Stimulated activated CD4-positive, alpha-beta T cell treated with anti-CD3 and anti-CD28 coated beads, Interleukin-2, amount 100 ng/mL, for 24 hours (primary cell): Measurements from ENCODE around the gene OXCT2.
"Not testable (repeated sequence)": the region's sequence is repeated elsewhere in the genome, so short reads cannot be mapped to it uniquely, and the experiment has no call there.

Experiments
- DNase-seq, 2 donors: peaks; one replicate each; pipeline ENCODE4 v3.0.0-alpha.2; 2020

The OXCT2 gene

GRCh38 chr1:39771022-39771532, at the start of gene OXCT2:
Gene OXCT2, minus strand, starts transcription at chr1:39771348. Its CDS starts 93 bp downstream, at chr1:39771255.
- DNase-seq: peak in 1 of 2 donors; percentile 28

- DNase-seq: no peak
These were observed 48.1 kb upstream of the OXCT2 start for GRCh38 chr1:39819091-39819812.

GRCh38 chr1:39818482-39818881, 47.3 kb upstream of the OXCT2 start:
- no peak for DNase-seq

GRCh38 chr1:39817091-39817932, 46.2 kb upstream of the OXCT2 start:
- DNase-seq: peak; percentile 62 to 66

- DNase-seq: peak; percentile 38 to 67
These were observed 45.4 kb upstream of the OXCT2 start for GRCh38 chr1:39816415-39817090.

GRCh38 chr1:39812913-39813312, 41.8 kb upstream of the OXCT2 start:
- DNase-seq: no peak

GRCh38 chr1:39808784-39809517, 37.8 kb upstream of the OXCT2 start:
- DNase-seq: no peak

GRCh38 chr1:39805385-39805784, 34.2 kb upstream of the OXCT2 start:
- DNase-seq: no peak

GRCh38 chr1:39802496-39803260, 31.5 kb upstream of the OXCT2 start:
- DNase-seq: no peak

GRCh38 chr1:39800471-39800835, 29.3 kb upstream of the OXCT2 start:
- no peak for DNase-seq

- DNase-seq: peak; percentile 80 to 81
These were observed 28.8 kb upstream of the OXCT2 start for GRCh38 chr1:39799770-39800470.

GRCh38 chr1:39798859-39799769, 28.0 kb upstream of the OXCT2 start:
- peak; percentile 84 to 88 for DNase-seq

GRCh38 chr1:39795651-39796050, 24.5 kb upstream of the OXCT2 start:
- no peak for DNase-seq

GRCh38 chr1:39791838-39792237, 20.7 kb upstream of the OXCT2 start:
- DNase-seq: no peak

GRCh38 chr1:39789571-39790110, 18.5 kb upstream of the OXCT2 start:
- DNase-seq: no peak

- DNase-seq: peak; percentile 40 to 51
These were observed 17.8 kb upstream of the OXCT2 start, which contains the start of gene BMP8B for GRCh38 chr1:39788758-39789570. Gene BMP8B, minus strand, starts transcription at chr1:39788865. Its CDS starts 380 bp downstream, at chr1:39788485.

- no peak for DNase-seq
These were observed 17.2 kb upstream of the OXCT2 start for GRCh38 chr1:39788426-39788757.

- DNase-seq: not testable (repeated sequence)
These were observed 16.8 kb upstream of the OXCT2 start for GRCh38 chr1:39787964-39788363.

- DNase-seq: no peak
These were observed 16.3 kb upstream of the OXCT2 start for GRCh38 chr1:39787468-39787867.
